Measurements from ENCODE around the gene UNG.
"Not testable (repeated sequence)": the region's sequence is repeated elsewhere in the genome, so short reads cannot be mapped to it uniquely, and the experiment has no call there.

UNG gene

GRCh38 chr12:109134186-109134917 is 37.0 kb downstream of the UNG start:
- Histone ChIP-seq H3K9me3 (ENCODE audit: low read length) (no peaks in the 10 kb centered on the region), H3K27me3 (ENCODE audit: insufficient read depth, low read length) (peaks cover 8% of the 10 kb centered on the region), H3K4me3 (ENCODE audit: low read length) (no peak overlapping the region), H3K4me1 (ENCODE audit: insufficient read depth, low read length) (no peaks in the 10 kb centered on the region), H3K36me3 (ENCODE audit: insufficient read depth, low read length) (no peaks in the 10 kb centered on the region), H2AFZ (ENCODE audit: low read depth, low read length) (no peak overlapping the region)

GRCh38 chr12:109137055-109137454 is 39.7 kb downstream of the UNG start:
- Histone ChIP-seq H3K4me3 (ENCODE audit: low read length) (no peak overlapping the region), H3K4me1 (ENCODE audit: insufficient read depth, low read length) (no peaks in the 10 kb centered on the region), H3K36me3 (ENCODE audit: insufficient read depth, low read length) (no peaks in the 10 kb centered on the region), H3K27me3 (ENCODE audit: insufficient read depth, low read length) (peaks cover 3% of the 10 kb centered on the region), H3K9me3 (ENCODE audit: low read length) (no peaks in the 10 kb centered on the region), H2AFZ (ENCODE audit: low read depth, low read length) (no peak overlapping the region)

GRCh38 chr12:109139360-109139759 is 42.0 kb downstream of the UNG start:
- H3K4me3 ChIP-seq (ENCODE audit: low read length) = no peak overlapping the region
- H3K36me3 ChIP-seq (ENCODE audit: insufficient read depth, low read length) = no peaks in the 10 kb centered on the region
- no peak overlapping the region for H2AFZ ChIP-seq (ENCODE audit: low read depth, low read length)
- H3K27me3 ChIP-seq (ENCODE audit: insufficient read depth, low read length) = peaks cover 3% of the 10 kb centered on the region
- H3K9me3 ChIP-seq (ENCODE audit: low read length) = no peaks in the 10 kb centered on the region
- H3K4me1 ChIP-seq (ENCODE audit: insufficient read depth, low read length) = no peaks in the 10 kb centered on the region

GRCh38 chr12:109139791-109140190 is 42.4 kb downstream of the UNG start:
- H3K4me3 ChIP-seq (ENCODE audit: low read length) = no peak overlapping the region
- H3K9me3 ChIP-seq (ENCODE audit: low read length) = no peaks in the 10 kb centered on the region

GRCh38 chr12:109140560-109140959 is 43.2 kb downstream of the UNG start:
- Histone ChIP-seq H2AFZ (ENCODE audit: low read depth, low read length) (no peak overlapping the region), H3K36me3 (ENCODE audit: insufficient read depth, low read length) (no peaks in the 10 kb centered on the region), H3K4me1 (ENCODE audit: insufficient read depth, low read length) (no peaks in the 10 kb centered on the region), H3K4me3 (ENCODE audit: low read length) (no peak overlapping the region), H3K9me3 (ENCODE audit: low read length) (no peaks in the 10 kb centered on the region), H3K27me3 (ENCODE audit: insufficient read depth, low read length) (peaks cover 3% of the 10 kb centered on the region)

More at GRCh38 chr12:109139791-109140190, 42.4 kb downstream of the UNG start:
- no peaks in the 10 kb centered on the region for H3K4me1 ChIP-seq (ENCODE audit: insufficient read depth, low read length)
- no peaks in the 10 kb centered on the region for H3K36me3 ChIP-seq (ENCODE audit: insufficient read depth, low read length)
- H2AFZ ChIP-seq (ENCODE audit: low read depth, low read length) = no peak overlapping the region
- peaks cover 3% of the 10 kb centered on the region for H3K27me3 ChIP-seq (ENCODE audit: insufficient read depth, low read length)

GRCh38 chr12:109144224-109144623 is 46.8 kb downstream of the UNG start:
- Histone ChIP-seq H3K36me3 (ENCODE audit: insufficient read depth, low read length) (no peaks in the 10 kb centered on the region), H3K9me3 (ENCODE audit: low read length) (no peaks in the 10 kb centered on the region)

GRCh38 chr12:109147126-109147525 is 49.7 kb downstream of the UNG start:
- H2AFZ ChIP-seq (ENCODE audit: low read depth, low read length); H3K36me3 ChIP-seq (ENCODE audit: insufficient read depth, low read length); H3K4me3 ChIP-seq (ENCODE audit: low read length); H3K4me1 ChIP-seq (ENCODE audit: insufficient read depth, low read length); H3K9me3 ChIP-seq (ENCODE audit: low read length): not testable (repeated sequence)
- peaks cover 21% of the 10 kb centered on the region for H3K27me3 ChIP-seq (ENCODE audit: insufficient read depth, low read length)

More at GRCh38 chr12:109144224-109144623, 46.8 kb downstream of the UNG start:
- Histone ChIP-seq H3K4me1 (ENCODE audit: insufficient read depth, low read length) (no peaks in the 10 kb centered on the region), H3K27me3 (ENCODE audit: insufficient read depth, low read length) (peaks cover 12% of the 10 kb centered on the region), H2AFZ (ENCODE audit: low read depth, low read length) (no peak overlapping the region), H3K4me3 (ENCODE audit: low read length) (no peak overlapping the region)

GRCh38 chr12:109147954-109148353 is 50.6 kb downstream of the UNG start:
- Histone ChIP-seq H3K36me3 (ENCODE audit: insufficient read depth, low read length) (no peaks in the 10 kb centered on the region), H3K27me3 (ENCODE audit: insufficient read depth, low read length) (peaks cover 21% of the 10 kb centered on the region), H3K4me1 (ENCODE audit: insufficient read depth, low read length) (no peaks in the 10 kb centered on the region), H2AFZ (ENCODE audit: low read depth, low read length) (no peak overlapping the region), H3K4me3 (ENCODE audit: low read length) (no peak overlapping the region), H3K9me3 (ENCODE audit: low read length) (no peaks in the 10 kb centered on the region)

GRCh38 chr12:109150124-109150640 is 52.8 kb downstream of the UNG start:
- H2AFZ ChIP-seq (ENCODE audit: low read depth, low read length) = no peak overlapping the region
- H3K27me3 ChIP-seq (ENCODE audit: insufficient read depth, low read length) = peaks cover 21% of the 10 kb centered on the region
- no peak overlapping the region for H3K4me3 ChIP-seq (ENCODE audit: low read length)
- H3K9me3 ChIP-seq (ENCODE audit: low read length) = no peaks in the 10 kb centered on the region
- no peaks in the 10 kb centered on the region for H3K36me3 ChIP-seq (ENCODE audit: insufficient read depth, low read length)
- H3K4me1 ChIP-seq (ENCODE audit: insufficient read depth, low read length) = peaks cover 6% of the 10 kb centered on the region

- H3K9me3 ChIP-seq (ENCODE audit: low read length) = no peaks in the 10 kb centered on the region
- H3K27me3 ChIP-seq (ENCODE audit: insufficient read depth, low read length) = peaks cover 15% of the 10 kb centered on the region
- peaks cover 6% of the 10 kb centered on the region for H3K4me1 ChIP-seq (ENCODE audit: insufficient read depth, low read length)
- H3K4me3 ChIP-seq (ENCODE audit: low read length) = no peak overlapping the region
- no peaks in the 10 kb centered on the region for H3K36me3 ChIP-seq (ENCODE audit: insufficient read depth, low read length)
- no peak overlapping the region for H2AFZ ChIP-seq (ENCODE audit: low read depth, low read length)
Measured at GRCh38 chr12:109151457-109151856, 54.1 kb downstream of the UNG start.

- no peaks in the 10 kb centered on the region for H3K9me3 ChIP-seq (ENCODE audit: low read length)
- peak overlapping the region; percentile 97 for H2AFZ ChIP-seq (ENCODE audit: low read depth, low read length)
- no peaks in the 10 kb centered on the region for H3K36me3 ChIP-seq (ENCODE audit: insufficient read depth, low read length)
- H3K4me3 ChIP-seq (ENCODE audit: low read length) = peak overlapping the region; percentile 82
- H3K4me1 ChIP-seq (ENCODE audit: insufficient read depth, low read length) = peaks cover 6% of the 10 kb centered on the region
- H3K27me3 ChIP-seq (ENCODE audit: insufficient read depth, low read length) = peaks cover 12% of the 10 kb centered on the region
Measured at GRCh38 chr12:109153821-109154441, 56.5 kb downstream of the UNG start.

GRCh38 chr12:109154451-109155438 is 57.3 kb downstream of the UNG start:
- Histone ChIP-seq H3K4me3 (ENCODE audit: low read length) (peak overlapping the region; percentile 82), H3K9me3 (ENCODE audit: low read length) (no peaks in the 10 kb centered on the region), H3K27me3 (ENCODE audit: insufficient read depth, low read length) (peaks cover 8% of the 10 kb centered on the region), H3K4me1 (ENCODE audit: insufficient read depth, low read length) (peaks cover 6% of the 10 kb centered on the region), H2AFZ (ENCODE audit: low read depth, low read length) (peak overlapping the region; percentile 97), H3K36me3 (ENCODE audit: insufficient read depth, low read length) (no peaks in the 10 kb centered on the region)

- Histone ChIP-seq H3K4me3 (ENCODE audit: low read length) (no peak overlapping the region), H3K36me3 (ENCODE audit: insufficient read depth, low read length) (no peaks in the 10 kb centered on the region), H2AFZ (ENCODE audit: low read depth, low read length) (no peak overlapping the region)
Measured at GRCh38 chr12:109156036-109156435, 58.6 kb downstream of the UNG start.

More at GRCh38 chr12:109156036-109156435, 58.6 kb downstream of the UNG start:
- peaks cover 6% of the 10 kb centered on the region for H3K4me1 ChIP-seq (ENCODE audit: insufficient read depth, low read length)
- no peaks in the 10 kb centered on the region for H3K9me3 ChIP-seq (ENCODE audit: low read length)
- H3K27me3 ChIP-seq (ENCODE audit: insufficient read depth, low read length) = no peaks in the 10 kb centered on the region
